Spleen (tissue), 7 donors: Measurements from ENCODE around the gene FAR2.

Experiments
- CTCF ChIP-seq, 11 experiments: fragments of 200-600 bp in 7 of 11; fragments of 450-650 bp in 4 of 11; sonication (generic) in 4 of 11; IDR thresholded peaks in 8 of 11; conservative IDR thresholded peaks in 3 of 11; 1 replicate in 7 of 11; 2 replicates in 4 of 11; pipeline versions ENCODE4 v1.4.0 to v1.8.0; 2016 to 2021; ENCODE audit warnings: antibody characterized with exemption in 11 of 11, inconsistent platforms in 4 of 11, mild to moderate bottlenecking in 1 of 11
- POLR2A ChIP-seq, 3 donors: fragments of 450-650 bp; IDR thresholded peaks; one replicate each; pipeline ENCODE4 v1.5.1; 2017; ENCODE audit warnings: antibody characterized with exemption in 3 of 3, mild to moderate bottlenecking in 1 of 3
- POLR2AphosphoS5 ChIP-seq, 3 donors: sonication (generic); formaldehyde crosslinking; IDR thresholded peaks; one replicate each; pipeline ENCODE4 v1.5.1; 2017; ENCODE audit warnings: antibody characterized with exemption in 3 of 3
- donor health status: DM: no; HTN: no; CAD: no; lungs with moderate emphysema.
- donor health status: DM: no; HTN: no; CAD: no.
- donor health status: DM: no; HTN: no; CAD: no.

GRCh38 chr12:29225834-29226233 is 76.8 kb downstream of the FAR2 start:
- no peak for TF ChIP-seq POLR2A (IDR thresholded peaks at IDR 0.05)
- TF ChIP-seq CTCF (IDR thresholded peaks at IDR 0.05 in 8 of 11, conservative IDR thresholded peaks at IDR 0.05 in 3 of 11): no peak
- no peak for TF ChIP-seq POLR2AphosphoS5 (IDR thresholded peaks at IDR 0.05)
